NOMO-1 (cell line): Measurements from ENCODE around the gene COL23A1.
"Not testable (repeated sequence)": the region's sequence is repeated elsewhere in the genome, so short reads cannot be mapped to it uniquely, and the experiment has no call there.

ENCODE experiments used
- DNase-seq, 2 experiments: peaks; one replicate each; lab custom pipeline; 2025; ENCODE audit not compliant: unreplicated experiment in 2 of 2; lab: John Stamatoyannopoulos, UW

Gene COL23A1

GRCh38 chr5:178317727-178318126 is 272.5 kb downstream of the COL23A1 start:
- not testable (repeated sequence) for DNase-seq

- DNase-seq, result no peak
These were observed 275.0 kb downstream of the COL23A1 start for GRCh38 chr5:178314961-178315820.

GRCh38 chr5:178314061-178314660 is 276.0 kb downstream of the COL23A1 start:
- DNase-seq, result no peak

GRCh38 chr5:178313316-178313715 is 276.9 kb downstream of the COL23A1 start:
- no peak for DNase-seq

- DNase-seq, result peak; percentile 73 to 85
These were observed 277.3 kb downstream of the COL23A1 start for GRCh38 chr5:178312880-178313282.

GRCh38 chr5:178310130-178310865 is 279.9 kb downstream of the COL23A1 start:
- DNase-seq, result no peak

- no peak for DNase-seq
These were observed 280.8 kb downstream of the COL23A1 start for GRCh38 chr5:178309271-178310013.

GRCh38 chr5:178308541-178309092 is 281.6 kb downstream of the COL23A1 start:
- DNase-seq, result no peak

- DNase-seq, result no peak
These were observed 282.7 kb downstream of the COL23A1 start for GRCh38 chr5:178307267-178308045.

- no peak for DNase-seq
These were observed 283.6 kb downstream of the COL23A1 start for GRCh38 chr5:178306430-178307225.

- DNase-seq, result no peak
These were observed 284.4 kb downstream of the COL23A1 start for GRCh38 chr5:178305801-178306200.

GRCh38 chr5:178304761-178305645 is 285.2 kb downstream of the COL23A1 start:
- no peak for DNase-seq

- DNase-seq, result no peak
These were observed 286.2 kb downstream of the COL23A1 start for GRCh38 chr5:178304016-178304415.

- not testable (repeated sequence) for DNase-seq
These were observed 287.9 kb downstream of the COL23A1 start for GRCh38 chr5:178302321-178302720.

- DNase-seq, result no peak
These were observed 288.6 kb downstream of the COL23A1 start for GRCh38 chr5:178301641-178302040.

GRCh38 chr5:178298283-178298807 is 291.8 kb downstream of the COL23A1 start:
- DNase-seq, result no peak

- no peak for DNase-seq
These were observed 292.4 kb downstream of the COL23A1 start for GRCh38 chr5:178297751-178298150.

GRCh38 chr5:178296066-178296465 is 294.1 kb downstream of the COL23A1 start:
- no peak for DNase-seq
